SIG-M5 (cell line): ENCODE measurements around the gene DNAH3.
"Not testable (repeated sequence)": the region's sequence is repeated elsewhere in the genome, so short reads cannot be mapped to it uniquely, and the experiment has no call there.

Experiments
- DNase-seq: peaks from one replicate; lab custom pipeline; 2025; lab: John Stamatoyannopoulos, UW

Gene DNAH3

GRCh38 chr16:21005008-21005407 lies 145.6 kb downstream of the DNAH3 start:
- no peak for DNase-seq

GRCh38 chr16:21001262-21001661 lies 149.4 kb downstream of the DNAH3 start:
- DNase-seq: no peak

- no peak for DNase-seq
Measured at GRCh38 chr16:20997147-20997546, 153.5 kb downstream of the DNAH3 start.

GRCh38 chr16:20995711-20996110 lies 154.9 kb downstream of the DNAH3 start:
- DNase-seq: no peak

- DNase-seq: not testable (repeated sequence)
Measured at GRCh38 chr16:20989496-20990070, 161.1 kb downstream of the DNAH3 start.

- no peak for DNase-seq
Measured at GRCh38 chr16:20987049-20987448, 163.6 kb downstream of the DNAH3 start.

GRCh38 chr16:20984019-20984418 lies 166.6 kb downstream of the DNAH3 start:
- no peak for DNase-seq

- DNase-seq: no peak
Measured at GRCh38 chr16:20976576-20976975, 174.1 kb downstream of the DNAH3 start.

- not testable (repeated sequence) for DNase-seq
Measured at GRCh38 chr16:20973201-20973600, 177.4 kb downstream of the DNAH3 start.

GRCh38 chr16:20971401-20971800 lies 179.2 kb downstream of the DNAH3 start:
- no peak for DNase-seq

GRCh38 chr16:20969386-20969785 lies 181.3 kb downstream of the DNAH3 start:
- DNase-seq: no peak

- no peak for DNase-seq
Measured at GRCh38 chr16:20968765-20969164, 181.9 kb downstream of the DNAH3 start.

GRCh38 chr16:20960899-20961298 lies 189.7 kb downstream of the DNAH3 start:
- DNase-seq: no peak

GRCh38 chr16:20957153-20957552 lies 193.5 kb downstream of the DNAH3 start:
- no peak for DNase-seq

- DNase-seq: no peak
Measured at GRCh38 chr16:20956319-20956718, 194.3 kb downstream of the DNAH3 start.

GRCh38 chr16:20954574-20954973 lies 196.1 kb downstream of the DNAH3 start:
- DNase-seq: no peak

- no peak for DNase-seq
Measured at GRCh38 chr16:20952139-20952920, 198.3 kb downstream of the DNAH3 start.

- DNase-seq: no peak
Measured at GRCh38 chr16:20950294-20950693, 200.4 kb downstream of the DNAH3 start.

GRCh38 chr16:20949660-20950059 lies 201.0 kb downstream of the DNAH3 start:
- no peak for DNase-seq

- DNase-seq: no peak
Measured at GRCh38 chr16:20948444-20948843, 202.2 kb downstream of the DNAH3 start.

GRCh38 chr16:20946015-20946629 lies 204.5 kb downstream of the DNAH3 start:
- no peak for DNase-seq

GRCh38 chr16:20945575-20945875 lies 205.1 kb downstream of the DNAH3 start:
- not testable (repeated sequence) for DNase-seq

- no peak for DNase-seq
Measured at GRCh38 chr16:20944861-20945574, 205.6 kb downstream of the DNAH3 start.
